ENCODE data around the gene SNTB2. TPM values are rescaled to one million over a fixed set of nuclear protein-coding genes. Genes with fewer than 3 reads are reported as not detected.

The SNTB2 gene
- total and polyA plus RNA-seq, 2 of the 13 experiments (the other 11 are each of a cell fraction or from before 2014, with no cell fraction given): 11.5 to 19.2 TPM

DNA sequence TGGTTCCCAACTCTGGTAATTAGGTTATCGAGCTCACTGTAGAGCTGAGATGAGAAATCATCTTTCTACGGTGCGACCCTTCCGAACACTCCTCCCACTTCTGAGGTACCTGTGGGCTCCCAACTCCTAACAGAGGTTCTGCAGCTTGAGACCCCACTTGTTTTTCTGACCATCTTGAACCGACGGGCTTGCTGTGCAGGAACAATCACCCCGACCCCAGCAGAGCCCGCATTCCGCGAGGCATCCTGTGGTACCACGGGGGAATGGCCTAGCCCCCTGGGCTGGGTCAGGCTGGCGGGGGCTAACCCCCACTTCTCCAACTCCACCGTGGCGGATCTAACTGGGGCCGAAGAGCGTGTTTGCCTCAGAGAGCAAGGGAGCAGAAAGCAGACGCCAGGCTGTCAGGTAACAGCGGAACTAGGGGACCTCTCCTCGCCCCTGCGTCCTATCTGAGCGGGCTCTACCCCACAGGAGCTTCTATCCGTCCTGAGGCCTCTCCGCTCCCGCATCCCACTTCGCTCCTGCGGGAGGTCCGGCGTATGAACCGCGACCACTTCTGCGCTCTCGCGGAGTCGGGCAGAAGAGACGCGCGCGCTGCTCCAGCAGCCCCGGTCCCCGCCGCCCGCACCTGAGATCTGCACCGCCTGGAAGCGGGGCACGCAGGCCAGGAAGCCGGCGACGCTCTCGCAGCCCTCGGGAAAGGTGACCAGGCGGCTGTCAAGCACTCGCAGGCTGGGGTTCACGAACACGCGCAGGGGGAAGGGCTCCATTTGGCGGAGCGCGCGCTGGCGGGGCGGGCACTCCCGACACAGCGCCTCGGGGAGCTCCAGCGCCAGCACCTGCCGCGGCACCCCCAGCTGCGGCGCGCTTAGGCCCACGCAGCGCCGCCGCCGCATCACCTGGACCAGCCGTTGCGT, 142.7 kb downstream of the SNTB2 start (continued):
- TF ChIP-seq, protein P1, sequence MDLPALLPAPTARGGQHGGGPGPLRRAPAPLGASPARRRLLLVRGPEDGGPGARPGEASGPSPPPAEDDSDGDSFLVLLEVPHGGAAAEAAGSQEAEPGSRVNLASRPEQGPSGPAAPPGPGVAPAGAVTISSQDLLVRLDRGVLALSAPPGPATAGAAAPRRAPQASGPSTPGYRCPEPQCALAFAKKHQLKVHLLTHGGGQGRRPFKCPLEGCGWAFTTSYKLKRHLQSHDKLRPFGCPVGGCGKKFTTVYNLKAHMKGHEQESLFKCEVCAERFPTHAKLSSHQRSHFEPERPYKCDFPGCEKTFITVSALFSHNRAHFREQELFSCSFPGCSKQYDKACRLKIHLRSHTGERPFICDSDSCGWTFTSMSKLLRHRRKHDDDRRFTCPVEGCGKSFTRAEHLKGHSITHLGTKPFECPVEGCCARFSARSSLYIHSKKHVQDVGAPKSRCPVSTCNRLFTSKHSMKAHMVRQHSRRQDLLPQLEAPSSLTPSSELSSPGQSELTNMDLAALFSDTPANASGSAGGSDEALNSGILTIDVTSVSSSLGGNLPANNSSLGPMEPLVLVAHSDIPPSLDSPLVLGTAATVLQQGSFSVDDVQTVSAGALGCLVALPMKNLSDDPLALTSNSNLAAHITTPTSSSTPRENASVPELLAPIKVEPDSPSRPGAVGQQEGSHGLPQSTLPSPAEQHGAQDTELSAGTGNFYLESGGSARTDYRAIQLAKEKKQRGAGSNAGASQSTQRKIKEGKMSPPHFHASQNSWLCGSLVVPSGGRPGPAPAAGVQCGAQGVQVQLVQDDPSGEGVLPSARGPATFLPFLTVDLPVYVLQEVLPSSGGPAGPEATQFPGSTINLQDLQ (CRISPR knock-in tag; IDR thresholded peaks at IDR 0.05): no peak
- TF ChIP-seq, protein P2, sequence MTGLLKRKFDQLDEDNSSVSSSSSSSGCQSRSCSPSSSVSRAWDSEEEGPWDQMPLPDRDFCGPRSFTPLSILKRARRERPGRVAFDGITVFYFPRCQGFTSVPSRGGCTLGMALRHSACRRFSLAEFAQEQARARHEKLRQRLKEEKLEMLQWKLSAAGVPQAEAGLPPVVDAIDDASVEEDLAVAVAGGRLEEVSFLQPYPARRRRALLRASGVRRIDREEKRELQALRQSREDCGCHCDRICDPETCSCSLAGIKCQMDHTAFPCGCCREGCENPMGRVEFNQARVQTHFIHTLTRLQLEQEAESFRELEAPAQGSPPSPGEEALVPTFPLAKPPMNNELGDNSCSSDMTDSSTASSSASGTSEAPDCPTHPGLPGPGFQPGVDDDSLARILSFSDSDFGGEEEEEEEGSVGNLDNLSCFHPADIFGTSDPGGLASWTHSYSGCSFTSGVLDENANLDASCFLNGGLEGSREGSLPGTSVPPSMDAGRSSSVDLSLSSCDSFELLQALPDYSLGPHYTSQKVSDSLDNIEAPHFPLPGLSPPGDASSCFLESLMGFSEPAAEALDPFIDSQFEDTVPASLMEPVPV (CRISPR knock-in tag; IDR thresholded peaks at IDR 0.05): no peak
- TF ChIP-seq, protein P3, sequence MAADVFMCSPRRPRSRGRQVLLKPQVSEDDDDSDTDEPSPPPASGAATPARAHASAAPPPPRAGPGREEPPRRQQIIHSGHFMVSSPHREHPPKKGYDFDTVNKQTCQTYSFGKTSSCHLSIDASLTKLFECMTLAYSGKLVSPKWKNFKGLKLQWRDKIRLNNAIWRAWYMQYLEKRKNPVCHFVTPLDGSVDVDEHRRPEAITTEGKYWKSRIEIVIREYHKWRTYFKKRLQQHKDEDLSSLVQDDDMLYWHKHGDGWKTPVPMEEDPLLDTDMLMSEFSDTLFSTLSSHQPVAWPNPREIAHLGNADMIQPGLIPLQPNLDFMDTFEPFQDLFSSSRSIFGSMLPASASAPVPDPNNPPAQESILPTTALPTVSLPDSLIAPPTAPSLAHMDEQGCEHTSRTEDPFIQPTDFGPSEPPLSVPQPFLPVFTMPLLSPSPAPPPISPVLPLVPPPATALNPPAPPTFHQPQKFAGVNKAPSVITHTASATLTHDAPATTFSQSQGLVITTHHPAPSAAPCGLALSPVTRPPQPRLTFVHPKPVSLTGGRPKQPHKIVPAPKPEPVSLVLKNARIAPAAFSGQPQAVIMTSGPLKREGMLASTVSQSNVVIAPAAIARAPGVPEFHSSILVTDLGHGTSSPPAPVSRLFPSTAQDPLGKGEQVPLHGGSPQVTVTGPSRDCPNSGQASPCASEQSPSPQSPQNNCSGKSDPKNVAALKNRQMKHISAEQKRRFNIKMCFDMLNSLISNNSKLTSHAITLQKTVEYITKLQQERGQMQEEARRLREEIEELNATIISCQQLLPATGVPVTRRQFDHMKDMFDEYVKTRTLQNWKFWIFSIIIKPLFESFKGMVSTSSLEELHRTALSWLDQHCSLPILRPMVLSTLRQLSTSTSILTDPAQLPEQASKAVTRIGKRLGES (CRISPR knock-in tag; IDR thresholded peaks at IDR 0.05; ENCODE audit: borderline replicate concordance): no peak
- TF ChIP-seq, protein P4, sequence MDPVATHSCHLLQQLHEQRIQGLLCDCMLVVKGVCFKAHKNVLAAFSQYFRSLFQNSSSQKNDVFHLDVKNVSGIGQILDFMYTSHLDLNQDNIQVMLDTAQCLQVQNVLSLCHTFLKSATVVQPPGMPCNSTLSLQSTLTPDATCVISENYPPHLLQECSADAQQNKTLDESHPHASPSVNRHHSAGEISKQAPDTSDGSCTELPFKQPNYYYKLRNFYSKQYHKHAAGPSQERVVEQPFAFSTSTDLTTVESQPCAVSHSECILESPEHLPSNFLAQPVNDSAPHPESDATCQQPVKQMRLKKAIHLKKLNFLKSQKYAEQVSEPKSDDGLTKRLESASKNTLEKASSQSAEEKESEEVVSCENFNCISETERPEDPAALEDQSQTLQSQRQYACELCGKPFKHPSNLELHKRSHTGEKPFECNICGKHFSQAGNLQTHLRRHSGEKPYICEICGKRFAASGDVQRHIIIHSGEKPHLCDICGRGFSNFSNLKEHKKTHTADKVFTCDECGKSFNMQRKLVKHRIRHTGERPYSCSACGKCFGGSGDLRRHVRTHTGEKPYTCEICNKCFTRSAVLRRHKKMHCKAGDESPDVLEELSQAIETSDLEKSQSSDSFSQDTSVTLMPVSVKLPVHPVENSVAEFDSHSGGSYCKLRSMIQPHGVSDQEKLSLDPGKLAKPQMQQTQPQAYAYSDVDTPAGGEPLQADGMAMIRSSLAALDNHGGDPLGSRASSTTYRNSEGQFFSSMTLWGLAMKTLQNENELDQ (CRISPR knock-in tag; IDR thresholded peaks at IDR 0.05; ENCODE audit: borderline replicate concordance): no peak
- TF ChIP-seq ZNF230 (CRISPR knock-in tag; IDR thresholded peaks at IDR 0.05): no peak
- no peak for TF ChIP-seq ZNF143 (CRISPR knock-in tag; IDR thresholded peaks at IDR 0.05)
- TF ChIP-seq, protein P5, sequence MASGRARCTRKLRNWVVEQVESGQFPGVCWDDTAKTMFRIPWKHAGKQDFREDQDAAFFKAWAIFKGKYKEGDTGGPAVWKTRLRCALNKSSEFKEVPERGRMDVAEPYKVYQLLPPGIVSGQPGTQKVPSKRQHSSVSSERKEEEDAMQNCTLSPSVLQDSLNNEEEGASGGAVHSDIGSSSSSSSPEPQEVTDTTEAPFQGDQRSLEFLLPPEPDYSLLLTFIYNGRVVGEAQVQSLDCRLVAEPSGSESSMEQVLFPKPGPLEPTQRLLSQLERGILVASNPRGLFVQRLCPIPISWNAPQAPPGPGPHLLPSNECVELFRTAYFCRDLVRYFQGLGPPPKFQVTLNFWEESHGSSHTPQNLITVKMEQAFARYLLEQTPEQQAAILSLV (CRISPR knock-in tag; IDR thresholded peaks at IDR 0.05; ENCODE audit: borderline replicate concordance): no peak
- TF ChIP-seq U2AF1 (optimal IDR thresholded peaks at IDR 0.05; ENCODE audit: low read depth, low read length): no peak
- TF ChIP-seq SATB2 (CRISPR knock-in tag; IDR thresholded peaks at IDR 0.05): 0 out of 2 replicates have a peak, but pooled peaks have one; percentile 13
- TF ChIP-seq NFIC (IDR thresholded peaks at IDR 0.05; ENCODE audit: low read length): no peak
- TF ChIP-seq ZNF33B (CRISPR knock-in tag; IDR thresholded peaks at IDR 0.05): no peak
- no peak for TF ChIP-seq ZNF773 (CRISPR knock-in tag; IDR thresholded peaks at IDR 0.05; ENCODE audit: borderline replicate concordance)
- TF ChIP-seq ZSCAN30 (CRISPR knock-in tag; IDR thresholded peaks at IDR 0.05): no peak
- peak; percentile 6; the same call in 1 of the 2 replicates for TF ChIP-seq ZNF441 (CRISPR knock-in tag; IDR thresholded peaks at IDR 0.05; ENCODE audit: borderline replicate concordance)
- TF ChIP-seq, protein P6, sequence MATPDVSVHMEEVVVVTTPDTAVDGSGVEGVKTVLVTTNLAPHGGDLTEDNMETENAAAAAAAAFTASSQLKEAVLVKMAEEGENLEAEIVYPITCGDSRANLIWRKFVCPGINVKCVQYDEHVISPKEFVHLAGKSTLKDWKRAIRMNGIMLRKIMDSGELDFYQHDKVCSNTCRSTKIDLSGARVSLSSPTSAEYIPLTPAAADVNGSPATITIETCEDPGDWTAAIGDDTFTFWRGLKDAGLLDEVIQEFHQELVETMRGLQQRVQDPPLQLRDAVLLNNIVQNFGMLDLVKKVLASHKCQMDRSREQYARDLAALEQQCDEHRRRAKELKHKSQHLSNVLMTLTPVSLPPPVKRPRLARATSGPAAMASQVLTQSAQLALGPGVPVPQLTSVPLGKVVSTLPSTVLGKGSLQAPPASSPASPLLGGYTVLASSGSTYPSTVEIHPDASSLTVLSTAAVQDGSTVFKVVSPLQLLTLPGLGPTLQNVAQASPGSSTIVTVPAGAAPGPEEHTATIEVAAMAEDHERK (CRISPR knock-in tag; IDR thresholded peaks at IDR 0.05; ENCODE audit: low read depth): no peak
